HG03460 (cell line): Measurements from ENCODE around the gene ALG3.

Experiments
- ATAC-seq: cut with Tn5 transposase; IDR thresholded peaks from one replicate; pipeline ENCODE4 v1.9.1; 2021; ENCODE audit not compliant: unreplicated experiment

The ALG3 gene

DNA sequence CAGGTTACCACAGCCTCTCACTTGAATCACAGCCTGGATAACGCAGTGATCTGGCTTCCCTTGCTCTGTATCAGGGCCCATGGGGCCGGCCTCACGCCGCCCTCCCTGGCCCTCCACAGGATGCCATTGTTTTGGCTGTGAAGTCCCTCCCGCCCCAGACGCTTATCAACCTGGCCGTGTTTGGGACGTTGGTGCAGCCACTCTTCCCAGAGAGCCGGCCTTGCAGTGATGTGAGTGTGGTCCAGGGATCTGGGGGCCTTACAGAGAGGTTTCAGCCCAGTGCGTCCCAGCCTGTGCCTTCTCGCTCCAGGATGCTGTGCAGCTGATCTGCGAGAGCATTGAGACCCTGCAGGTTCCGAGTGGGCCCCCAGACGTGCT is 12.7 kb downstream of the ALG3 start:
- ATAC-seq = no peak

GRCh38 chr3:184235381-184236032 is 13.3 kb downstream of the ALG3 start:
- ATAC-seq = no peak

DNA sequence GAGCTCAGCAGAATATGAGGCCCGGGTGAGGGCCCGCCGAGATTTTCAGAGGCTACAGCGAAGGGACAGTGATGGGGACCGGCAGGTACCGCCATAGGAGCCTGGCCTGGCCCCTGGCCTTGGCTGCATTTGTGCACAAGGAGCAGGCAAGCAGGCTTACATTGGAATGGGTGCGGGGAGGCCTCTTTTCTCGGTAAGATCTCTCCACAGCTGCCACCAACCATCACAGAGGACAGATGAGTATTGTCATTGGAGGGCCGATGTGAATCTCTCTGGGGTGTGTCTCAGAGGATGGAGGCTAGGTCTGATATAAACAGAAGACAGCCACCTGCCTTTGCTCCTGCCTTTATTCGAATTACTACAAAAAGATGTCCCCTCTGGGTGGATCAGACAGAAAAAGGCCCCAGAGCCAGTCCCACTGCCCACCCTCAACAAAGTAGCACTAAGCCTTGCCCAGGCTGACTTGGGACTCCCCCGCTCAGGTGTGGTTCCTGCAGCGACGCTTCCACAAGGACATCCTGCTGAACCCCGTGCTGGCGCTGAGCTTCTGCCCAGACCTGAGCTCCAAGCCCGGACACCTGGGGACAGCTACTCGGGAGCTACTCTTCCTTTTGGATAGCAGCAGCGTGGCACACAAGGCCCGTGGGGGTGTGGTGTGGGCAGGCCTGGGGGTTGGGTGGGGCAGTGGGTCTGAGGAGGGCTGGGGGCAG is 13.9 kb downstream of the ALG3 start:
- no peak for ATAC-seq

GRCh38 chr3:184234224-184234623 is 14.5 kb downstream of the ALG3 start:
- no peak for ATAC-seq

DNA sequence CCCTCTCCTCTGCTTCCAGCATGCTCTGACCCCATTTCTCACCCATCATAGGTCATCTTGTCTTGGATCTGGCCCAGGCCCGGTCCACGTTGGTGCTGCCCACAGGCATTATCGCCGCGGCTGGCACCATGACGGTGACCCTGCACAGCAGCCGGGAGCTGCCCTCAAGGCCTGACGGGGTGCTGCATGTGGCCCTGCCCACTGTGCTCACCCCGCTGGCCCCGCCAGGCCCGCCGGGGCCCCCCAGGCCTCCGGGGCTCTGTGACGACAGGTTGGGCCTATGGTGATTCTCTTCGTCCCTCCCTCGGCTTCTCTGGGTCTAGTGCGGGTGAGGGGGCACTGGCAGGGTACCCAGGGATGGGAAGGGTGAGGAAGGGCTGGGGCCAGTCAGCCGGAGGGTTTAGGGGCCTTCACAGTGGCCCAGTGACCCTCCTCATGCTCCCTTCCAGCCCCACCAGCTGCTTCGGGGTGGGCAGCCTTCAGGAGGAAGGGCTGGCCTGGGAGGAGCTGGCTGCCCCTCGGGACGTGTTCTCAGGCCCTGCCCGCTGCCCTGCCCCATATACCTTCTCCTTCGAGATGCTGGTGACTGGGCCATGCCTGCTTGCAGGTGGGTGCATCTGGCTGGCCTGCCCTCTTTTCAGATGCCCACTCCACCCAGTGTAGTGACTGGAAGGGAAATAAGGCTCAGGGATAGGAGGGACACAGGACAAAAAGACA is 15.5 kb downstream of the ALG3 start:
- no peak for ATAC-seq

DNA sequence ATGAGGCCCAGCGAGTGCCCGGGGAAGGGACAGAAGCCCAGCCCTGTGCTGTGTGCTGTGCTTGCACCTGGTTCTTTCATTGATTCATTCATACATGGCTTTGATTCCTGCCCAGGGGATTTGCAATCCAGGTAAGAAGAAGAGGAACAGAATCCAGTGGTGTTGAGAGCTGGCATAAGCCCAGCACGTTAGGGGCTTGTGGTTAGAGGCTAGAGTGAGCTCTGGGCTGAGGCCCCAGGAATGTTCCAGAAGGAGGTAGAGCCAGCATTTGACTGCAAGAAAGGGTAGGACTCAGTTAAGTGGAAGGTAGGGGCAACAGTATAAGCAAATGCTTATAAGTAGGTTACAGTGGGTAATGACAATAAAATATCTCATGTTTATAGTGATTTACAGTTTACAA is 17.1 kb downstream of the ALG3 start:
- ATAC-seq = no peak

DNA sequence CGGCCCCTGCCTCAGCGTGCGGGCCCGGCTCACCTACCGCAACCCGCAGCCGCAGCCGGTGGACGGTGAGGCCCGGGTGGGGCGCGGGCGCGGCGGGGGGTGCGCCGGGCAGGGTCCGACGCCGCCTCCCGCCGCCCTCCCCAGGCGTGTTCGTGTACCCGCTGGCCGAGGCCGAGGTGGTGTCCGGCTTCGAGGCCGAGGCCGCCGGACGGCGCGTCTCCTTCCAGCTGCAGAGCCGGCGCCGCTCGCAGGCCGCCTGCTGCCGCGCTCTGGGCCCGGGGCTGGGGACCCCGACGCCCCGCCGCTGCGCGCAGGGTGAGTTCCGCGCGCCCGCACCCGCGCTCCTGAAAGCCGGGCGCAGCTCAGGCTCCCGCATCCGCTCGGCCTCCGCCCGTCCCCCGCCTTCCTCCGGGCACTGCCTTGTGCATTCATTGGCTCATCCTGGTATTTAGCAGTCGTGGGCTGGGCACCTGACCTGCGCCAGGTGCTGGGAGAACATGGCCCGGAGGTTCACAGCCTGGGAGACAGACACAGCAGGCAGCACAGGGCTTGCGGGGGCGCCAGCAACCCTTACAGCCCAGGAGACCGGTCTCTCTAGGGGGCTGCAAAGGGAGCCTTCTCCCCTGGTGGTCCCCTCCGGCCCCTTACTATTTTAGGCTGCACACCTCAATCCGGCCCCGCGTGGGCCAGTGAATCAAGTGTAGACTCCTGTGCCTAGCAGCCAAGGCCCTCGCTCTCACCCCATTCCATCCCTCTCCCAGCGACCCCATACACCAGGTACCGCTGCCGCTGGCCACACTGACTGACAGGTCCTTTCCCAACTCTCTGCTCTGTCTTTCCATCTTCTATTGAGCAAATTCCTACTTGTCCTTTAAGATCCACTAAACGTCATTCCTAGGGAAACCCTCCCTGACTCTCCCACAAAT is 17.9 kb downstream of the ALG3 start:
- ATAC-seq = no peak

DNA sequence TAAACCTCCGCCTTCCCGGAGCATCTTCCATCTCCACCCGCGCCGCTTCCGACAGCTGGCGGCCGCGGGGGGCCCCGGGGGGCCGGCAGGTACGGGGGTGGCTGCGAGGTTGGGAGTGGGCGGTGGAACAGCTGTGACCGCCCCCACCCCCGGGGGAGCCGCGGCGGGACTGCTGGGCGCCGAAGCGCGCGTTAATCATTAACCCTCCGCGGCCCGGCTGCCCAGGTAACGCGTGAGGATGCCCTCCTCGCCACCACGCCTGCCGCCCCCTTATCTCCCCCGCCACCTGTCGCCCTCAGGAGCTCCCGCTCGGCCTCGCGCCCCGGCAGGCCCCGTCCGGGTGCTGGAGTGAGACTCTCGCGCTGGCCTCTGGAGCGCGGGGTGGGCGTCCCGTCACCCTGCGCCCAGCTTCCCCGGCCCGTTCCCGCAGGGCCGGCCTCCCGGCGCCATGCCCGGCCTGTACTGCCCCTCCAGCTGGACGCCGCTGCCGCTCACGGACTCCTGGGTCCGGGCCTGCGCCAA is 18.6 kb downstream of the ALG3 start:
- ATAC-seq = no peak

DNA sequence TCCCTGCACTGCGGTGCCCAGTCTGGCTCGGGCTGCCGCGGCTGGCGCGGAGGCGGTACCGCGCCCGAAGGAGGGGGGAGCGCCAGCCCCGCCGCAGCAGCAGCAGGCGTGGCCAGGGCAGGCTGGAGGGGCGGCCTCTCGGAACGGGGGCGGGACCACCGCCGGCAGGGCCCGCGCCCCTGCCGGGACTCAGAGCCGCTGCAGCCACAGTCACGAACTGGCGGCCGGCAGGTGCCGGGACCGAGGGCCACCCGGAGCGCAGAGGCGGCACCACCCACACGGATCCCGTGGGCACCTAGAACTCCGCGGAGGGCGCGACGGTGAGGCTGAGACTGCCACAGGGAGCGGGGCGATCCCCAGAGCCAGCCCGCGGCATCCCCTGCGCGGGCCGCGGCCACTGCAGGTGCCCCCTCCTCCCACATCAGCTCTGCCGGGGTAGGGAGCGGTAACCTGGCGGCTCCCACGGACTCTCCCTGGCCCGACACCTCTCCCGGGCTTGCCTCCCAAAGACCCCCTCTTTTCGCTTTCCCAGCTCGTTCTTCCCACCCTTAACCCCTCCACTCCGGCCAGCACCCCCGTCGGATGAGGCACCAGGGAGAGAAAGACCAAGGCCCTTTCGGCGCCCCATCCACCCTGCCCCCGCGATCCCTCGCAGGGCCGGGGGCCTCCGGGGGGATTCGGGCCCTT is 19.2 kb downstream of the ALG3 start, which contains the start of gene VWA5B2:
Gene VWA5B2 (plus strand): TSS at position 192 of the 687 bp plus-strand sequence. CDS start 944 bp downstream, outside the sequence.
- ATAC-seq = peak; percentile 66

DNA sequence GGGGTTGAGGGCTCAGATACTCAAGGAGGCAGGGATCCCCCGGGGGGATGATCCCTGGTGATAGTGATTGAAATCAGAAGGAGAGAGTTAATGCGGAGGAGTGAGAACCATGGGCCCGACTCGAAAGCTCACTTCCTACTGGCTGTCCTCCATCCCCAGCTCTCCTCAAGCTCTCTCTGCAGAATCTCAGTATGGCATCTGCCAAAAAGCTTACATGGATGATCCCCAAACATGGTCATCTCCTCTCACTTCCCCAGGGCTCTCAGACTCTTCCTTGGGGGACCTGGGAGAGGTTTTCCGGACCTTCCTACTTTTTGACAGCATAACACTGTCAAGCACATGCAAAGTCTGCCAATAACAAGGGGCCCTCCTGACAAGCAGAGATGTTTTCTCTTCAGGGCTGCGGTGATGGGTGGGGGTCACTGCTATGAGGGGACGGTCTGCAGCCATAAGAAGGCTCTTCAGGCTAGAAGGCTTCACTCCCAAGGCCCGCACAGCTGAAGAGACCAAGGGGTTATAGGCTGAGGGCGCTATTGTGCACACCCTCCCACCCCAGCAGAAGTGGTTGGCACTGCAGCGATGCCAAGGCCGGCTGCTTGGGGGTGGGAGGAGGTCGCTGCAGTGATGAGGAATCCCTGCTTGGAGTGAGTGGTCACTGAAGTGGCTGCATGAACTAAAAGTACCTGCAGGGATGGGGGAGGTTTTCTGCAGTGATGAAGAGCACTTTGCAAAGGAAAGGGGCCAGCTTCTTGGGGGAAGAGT is 20.2 kb downstream of the ALG3 start:
- no peak for ATAC-seq

GRCh38 chr3:184227481-184227935 is 21.3 kb downstream of the ALG3 start:
- ATAC-seq = no peak

DNA sequence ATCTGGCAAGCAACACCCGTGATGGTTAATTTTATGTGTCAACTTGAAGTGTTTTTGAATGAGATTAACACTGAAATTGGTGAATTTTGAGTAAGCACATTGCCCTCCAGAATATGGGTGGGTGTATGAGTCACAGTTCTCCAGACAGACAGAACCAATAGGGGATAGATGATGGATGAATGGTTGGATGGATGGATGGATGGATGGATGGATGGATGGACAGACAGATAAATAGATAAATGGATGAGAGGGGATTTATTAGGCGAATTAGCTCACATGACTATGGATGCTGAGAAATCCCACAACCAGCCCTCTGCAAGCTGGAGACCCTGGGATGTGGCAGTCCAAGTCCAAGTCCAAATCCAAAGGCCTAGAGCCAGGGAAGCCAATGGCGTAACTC is 24.8 kb downstream of the ALG3 start:
- no peak for ATAC-seq

- no peak for ATAC-seq
Observed at GRCh38 chr3:184222521-184222920, 26.2 kb downstream of the ALG3 start.

GRCh38 chr3:184218814-184219213 is 29.9 kb downstream of the ALG3 start:
- ATAC-seq = no peak

DNA sequence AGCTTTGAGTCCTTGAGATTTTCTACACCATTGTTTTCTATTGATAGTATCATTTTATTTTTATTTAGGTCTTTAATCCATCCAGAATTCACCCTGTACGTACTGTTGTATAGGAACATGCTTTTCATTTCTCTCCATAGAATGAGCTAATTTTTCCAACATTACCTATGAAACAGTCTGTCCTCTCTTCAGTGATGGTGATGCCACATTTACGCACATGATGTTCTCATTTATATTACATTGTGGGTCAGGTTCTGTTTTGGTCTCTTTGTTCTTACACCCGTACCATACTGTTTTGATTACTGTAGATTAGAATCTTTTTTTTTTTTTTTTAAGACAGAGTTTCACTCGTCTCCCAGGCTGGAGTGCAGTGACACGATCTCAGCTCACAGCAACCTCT is 37.0 kb downstream of the ALG3 start:
- ATAC-seq = no peak

GRCh38 chr3:184211297-184211696 is 37.5 kb downstream of the ALG3 start:
- ATAC-seq = no peak

DNA sequence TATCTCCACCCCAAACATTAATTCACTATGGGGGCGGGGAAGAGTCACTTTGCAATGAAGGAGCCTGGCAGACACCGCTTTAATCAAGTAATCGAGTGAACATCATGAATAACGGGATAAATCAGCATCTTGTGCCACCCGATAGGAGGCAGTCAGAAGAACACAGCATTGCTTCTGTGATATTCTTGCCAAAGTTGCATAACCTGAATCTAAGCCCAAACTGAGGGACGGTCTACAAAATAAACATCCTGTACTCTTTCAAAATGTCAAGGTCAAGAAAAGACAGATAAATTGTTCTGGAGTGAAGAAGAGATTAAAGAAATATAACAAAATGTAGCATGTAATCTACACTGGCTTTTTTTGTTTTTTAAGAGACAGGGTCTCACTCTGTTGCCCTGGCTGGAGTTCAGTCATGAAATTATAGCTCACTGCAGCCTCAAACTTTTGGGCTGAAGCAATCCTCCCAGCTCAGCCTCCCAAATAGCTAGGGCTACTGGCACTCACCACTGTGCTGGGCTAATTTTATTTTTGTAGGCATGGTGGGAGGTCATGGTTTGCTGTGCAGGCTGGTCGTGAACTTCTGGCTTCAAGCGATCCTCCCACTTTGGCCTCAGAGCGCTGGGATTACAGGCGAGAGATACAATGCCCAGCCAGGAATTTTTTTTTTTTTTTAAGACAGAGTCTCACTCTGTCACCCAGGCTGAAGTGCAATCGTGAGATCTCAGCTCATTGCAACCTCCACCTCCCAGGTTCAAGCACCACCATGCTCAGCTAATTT is 39.4 kb downstream of the ALG3 start:
- ATAC-seq = no peak

DNA sequence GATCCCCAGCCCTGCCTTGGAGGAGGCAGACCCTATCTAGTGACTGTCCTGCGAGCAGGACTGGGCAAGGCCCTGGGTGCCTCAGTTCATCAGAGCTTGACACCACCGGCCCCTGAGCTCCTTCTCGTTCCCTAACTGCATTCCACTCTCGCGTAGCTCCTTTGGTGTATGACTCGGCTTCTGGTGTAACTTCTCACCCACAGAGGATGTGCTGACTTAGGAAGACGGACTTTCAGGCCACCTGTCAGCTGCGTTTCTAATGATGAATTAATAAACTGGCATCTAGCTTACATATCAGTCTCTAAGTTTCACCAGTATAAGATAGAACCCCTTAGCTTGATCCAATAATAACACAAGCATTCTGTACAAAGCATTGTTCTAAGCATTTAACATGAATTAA is 45.2 kb downstream of the ALG3 start:
- ATAC-seq = no peak

DNA sequence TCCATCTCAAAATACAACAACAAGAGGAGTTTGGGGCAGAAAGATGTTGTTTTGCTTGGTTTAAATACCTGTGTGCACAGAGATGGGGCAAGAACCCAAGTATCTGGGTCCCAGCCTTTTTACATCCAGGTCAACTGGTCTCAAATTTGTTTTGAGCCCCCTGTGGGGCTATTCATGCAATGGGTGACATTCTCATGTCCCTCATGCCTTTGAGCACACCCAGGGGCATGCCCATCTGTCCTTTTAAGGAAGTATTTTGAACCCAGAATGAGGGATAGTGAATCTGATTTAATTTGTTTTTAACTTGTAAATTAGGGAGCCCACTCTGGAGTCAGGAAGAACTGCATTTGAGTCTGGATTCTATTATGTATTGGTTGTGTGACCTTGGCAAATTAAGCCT is 47.9 kb downstream of the ALG3 start:
- no peak for ATAC-seq
